Tongue (tissue), 2 donors: ENCODE results near the gene GATAD2B. TPM values are rescaled to one million over a fixed set of nuclear protein-coding genes. Genes with fewer than 3 reads are reported as not detected.
A peak's percentile ranks its signal among the peaks of the same experiment; 100 is the strongest.

Experiments used
- DNase-seq: peaks from one replicate; pipeline ENCODE4 v3.0.0-alpha.2; 2015
- total RNA-seq: library from RNA; depleted of rRNA; stranded (reverse); fragments of >200 nt; gene quantifications from one replicate; pipeline ENCODE4 v1.2.3, GENCODE V29; 2014

Gene GATAD2B
- total RNA-seq, 1 donor from 2014 or later: 11.2 TPM

GRCh38 chr1:153951183-153951582 lies 28.4 kb upstream of the GATAD2B start:
- no peak for DNase-seq

GRCh38 chr1:153946622-153947241 lies 24.0 kb upstream of the GATAD2B start, which contains the start of gene DENND4B:
TSS of gene DENND4B (minus strand) at chr1:153946718. CDS start at chr1:153944374, 2,344 bp downstream.
- peak; percentile 90 for DNase-seq

DNA sequence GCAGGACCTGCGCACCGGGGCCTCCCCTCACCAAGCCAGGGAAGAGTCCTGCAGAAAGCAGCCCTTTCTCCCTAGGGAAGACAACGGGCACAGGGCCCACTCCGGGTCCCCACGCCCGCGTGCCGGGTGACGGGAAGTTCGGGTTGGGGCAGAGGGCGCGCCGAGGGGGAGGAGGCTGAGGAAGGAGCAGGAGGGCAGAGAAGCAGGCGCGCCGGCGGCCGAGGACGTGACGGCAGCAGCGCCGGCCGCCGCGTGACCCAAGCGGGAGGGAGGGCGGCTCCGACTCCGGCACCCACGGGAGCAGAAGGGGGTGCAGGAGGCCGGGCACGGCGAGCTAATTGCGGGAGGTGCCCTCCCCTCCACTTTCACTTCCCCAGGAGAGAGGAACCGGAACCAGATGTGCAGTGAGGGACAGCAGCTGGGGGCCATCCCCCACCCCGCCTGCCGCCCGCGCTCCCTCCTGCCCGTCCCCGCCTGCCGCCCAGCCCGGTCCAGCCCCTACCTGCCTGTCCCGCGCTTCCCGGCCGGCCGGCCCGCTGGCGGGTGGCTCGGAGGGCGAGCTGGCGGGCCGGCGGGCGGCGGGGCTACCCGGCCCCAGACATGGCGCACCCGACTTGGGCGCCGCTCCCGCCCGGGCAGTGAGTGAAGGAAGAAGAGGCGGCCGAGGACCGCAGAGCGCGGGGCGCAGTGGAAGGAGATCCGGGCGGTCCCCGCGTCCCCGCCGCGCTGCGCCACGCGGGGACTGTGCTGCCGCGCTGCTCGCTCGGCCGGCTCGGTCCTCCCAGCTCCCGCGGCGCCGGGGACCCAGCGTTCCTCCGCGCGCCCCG lies 23.2 kb upstream of the GATAD2B start:
- DNase-seq: peak; percentile 69

DNA sequence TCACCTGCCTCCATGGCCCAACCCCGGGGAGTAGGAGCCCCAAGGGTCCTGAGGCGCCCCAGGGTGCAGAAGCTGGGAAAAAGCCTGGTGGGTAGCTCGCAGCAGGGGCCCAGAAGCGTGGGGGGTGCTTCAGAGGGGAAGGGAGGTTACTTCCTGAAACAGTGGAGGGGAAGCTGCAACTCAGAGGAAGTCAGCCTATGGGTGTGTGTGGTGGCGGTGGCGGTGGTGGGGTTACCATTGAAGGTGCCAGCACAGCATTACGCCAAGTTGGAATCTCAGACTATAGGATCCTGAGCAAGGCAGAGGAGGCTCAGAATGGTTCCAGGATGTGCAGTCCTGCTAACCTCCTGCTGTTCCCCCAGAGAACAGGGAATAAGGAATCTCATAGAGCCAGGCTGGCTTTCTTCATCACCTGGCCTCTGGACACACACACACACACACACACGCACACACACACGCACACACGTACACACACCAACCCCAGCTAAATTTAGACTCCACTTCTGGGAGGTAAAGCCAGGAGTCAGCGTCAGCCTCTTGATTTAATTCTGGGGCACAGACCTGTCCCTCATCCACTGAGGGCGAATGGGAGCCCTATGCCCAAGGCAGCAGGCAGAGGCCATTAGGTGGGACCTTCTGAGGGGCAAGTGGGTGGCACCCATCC lies 22.5 kb upstream of the GATAD2B start:
- DNase-seq: peak; percentile 61

- DNase-seq: no peak
Observed at GRCh38 chr1:153944827-153945117, 22.0 kb upstream of the GATAD2B start.

DNA sequence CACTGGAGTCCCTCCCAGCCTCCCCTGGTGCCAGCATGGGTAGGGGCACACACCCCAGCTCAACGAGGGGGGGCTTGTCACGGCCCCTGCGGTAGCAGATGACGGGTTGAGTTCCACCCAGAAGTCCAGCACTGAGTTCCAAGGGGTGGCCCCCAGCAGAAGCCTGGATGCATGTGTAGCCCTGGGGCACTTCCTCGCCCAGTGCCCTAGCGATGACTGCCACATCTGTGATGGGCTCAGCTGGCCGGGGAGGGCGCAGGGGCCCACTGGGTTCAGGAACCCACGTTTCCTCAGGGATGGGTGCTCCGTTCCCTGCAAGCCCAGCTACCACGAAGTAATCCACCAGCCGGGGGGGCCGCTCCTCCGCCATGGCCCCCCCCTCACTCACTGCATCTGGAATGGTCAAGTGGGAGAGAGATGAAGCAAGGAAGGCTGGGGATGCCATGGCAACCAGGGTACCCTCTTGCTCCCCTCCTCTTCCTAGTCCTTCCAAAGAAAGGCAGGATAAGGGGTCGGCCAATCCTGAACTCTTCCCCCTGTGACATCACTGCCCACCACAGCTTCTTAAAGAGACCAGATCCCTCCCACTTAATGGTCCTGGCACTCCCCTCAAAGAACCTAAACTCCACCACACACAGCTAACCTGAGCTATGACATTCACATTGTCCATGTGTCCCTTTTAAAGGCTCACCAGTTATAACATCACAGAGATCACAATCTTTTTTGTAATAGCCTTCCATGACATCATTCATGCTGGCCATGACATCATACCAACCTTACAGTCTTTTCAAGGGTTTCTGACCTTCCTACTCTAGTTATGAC lies 21.4 kb upstream of the GATAD2B start:
- DNase-seq: no peak

DNA sequence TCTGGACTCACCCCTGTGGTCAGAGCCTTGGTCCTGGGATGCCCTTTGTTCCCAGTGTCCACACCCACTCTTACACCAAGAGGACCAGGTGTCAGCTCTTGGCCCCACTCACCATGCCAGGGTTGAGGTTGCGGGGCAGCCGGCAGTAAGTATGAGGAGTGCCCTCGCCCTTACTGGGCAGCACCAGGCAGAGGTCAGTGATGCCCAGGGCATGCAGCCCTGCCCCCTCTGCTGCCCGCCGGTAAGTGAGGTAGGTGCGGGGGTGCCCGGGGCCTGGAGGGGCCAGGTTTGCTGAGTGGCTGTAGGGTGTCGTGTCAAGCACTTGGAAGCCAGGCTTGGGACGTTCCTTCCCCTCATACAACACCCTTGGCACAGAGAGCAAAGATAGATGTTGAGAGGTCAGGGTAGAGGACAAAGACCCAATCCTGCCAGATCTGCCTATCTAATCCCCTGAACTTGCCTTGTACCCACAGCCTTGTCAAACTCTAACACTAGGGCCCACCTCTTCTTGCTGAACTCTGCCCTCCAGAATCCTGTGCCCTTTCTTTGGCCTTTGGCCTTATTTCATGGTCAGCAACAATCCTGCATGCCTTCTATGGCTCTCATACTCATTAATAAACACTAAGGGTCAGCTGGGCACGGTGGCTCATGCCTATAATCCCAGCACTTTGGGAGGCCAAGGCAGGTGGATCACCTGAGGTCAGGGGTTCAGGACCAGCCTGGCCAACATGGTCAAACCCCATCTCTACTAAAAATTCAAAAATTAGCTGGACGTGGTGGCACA lies 20.2 kb upstream of the GATAD2B start:
- DNase-seq: no peak

DNA sequence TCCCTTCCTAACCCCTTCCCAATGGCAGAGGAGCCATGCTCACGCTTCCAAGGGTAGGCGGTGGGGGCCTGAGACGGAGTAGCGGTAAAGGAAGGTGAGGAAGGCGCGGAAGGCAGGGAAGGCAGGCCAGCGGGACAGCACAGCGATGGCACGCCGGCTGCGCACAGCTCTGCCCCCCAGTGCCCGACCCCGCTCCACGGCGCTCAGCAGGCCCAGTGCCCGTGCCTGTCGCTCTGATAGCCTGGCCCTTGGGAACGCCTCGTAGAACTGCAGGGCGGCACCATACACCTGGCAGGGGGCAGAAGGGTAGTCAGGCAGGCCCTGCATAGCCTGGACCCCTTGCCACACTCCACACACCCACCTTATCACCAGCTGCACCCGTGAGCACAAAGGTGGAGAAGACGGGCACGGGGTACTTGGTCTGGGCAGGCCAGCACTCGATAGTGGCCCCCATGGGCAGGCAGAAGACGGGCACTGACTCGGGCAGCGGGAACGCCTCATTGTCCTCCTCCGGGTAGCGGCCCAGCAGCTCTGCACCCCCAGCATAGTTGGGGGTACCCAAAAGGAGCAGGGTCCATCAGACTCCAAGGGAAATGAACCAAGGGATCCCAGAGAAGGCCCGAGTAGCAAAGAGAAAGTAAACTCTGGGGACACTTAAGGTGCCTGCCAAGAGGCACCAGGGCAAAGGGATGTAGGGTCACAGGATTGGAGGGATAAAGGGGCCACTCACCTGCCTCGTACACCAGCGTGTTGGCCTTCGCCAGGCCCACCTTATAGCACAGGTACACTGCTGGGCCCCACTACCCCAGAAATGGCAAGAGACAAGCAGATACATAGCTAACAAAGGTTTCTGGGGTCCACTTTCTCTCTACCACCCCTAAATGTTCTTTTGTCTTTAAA lies 19.3 kb upstream of the GATAD2B start:
- no peak for DNase-seq

DNA sequence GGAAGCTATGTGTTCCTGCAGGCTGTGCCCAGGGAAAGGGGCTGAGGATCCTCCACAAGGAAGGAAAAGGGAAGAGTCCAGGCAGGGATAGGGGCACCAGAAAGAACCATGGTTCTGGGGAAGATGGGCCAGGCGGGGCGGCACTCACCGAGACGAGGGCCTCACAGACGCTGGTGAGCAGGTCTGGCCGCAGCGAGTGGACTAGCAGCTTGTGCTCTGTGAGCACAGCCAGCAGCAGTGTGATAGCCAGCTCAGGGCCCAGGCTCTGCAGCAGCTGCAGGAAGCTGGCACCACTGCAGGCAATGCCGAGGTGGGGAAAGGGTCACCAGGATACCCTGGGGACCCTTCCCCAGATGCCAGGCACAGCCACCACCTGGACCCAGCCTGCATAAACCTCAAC lies 18.0 kb upstream of the GATAD2B start:
- DNase-seq: no peak

- no peak for DNase-seq
Observed at GRCh38 chr1:153939476-153939875, 16.7 kb upstream of the GATAD2B start.

DNA sequence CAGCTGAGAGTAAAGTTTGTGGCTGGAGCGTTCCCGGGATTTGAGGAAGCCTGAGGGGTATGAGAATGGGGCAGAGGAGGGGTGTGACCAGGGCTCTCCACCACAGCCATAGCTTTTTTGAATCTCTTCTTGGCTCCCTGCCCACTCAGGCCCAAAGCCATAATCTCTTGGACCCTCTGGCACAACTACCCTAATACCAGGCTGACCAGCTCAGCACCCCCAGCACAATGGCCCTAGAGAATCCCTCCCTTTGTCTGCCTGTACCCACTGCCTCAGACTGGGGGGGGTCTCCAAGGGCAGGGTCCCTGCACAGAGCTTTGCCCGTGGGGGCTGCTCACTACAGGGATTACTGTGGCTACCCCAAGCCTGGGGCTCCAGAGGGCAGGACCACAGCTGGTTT lies 16.2 kb upstream of the GATAD2B start:
- DNase-seq: no peak

GRCh38 chr1:153937331-153937730 lies 14.6 kb upstream of the GATAD2B start:
- no peak for DNase-seq

DNA sequence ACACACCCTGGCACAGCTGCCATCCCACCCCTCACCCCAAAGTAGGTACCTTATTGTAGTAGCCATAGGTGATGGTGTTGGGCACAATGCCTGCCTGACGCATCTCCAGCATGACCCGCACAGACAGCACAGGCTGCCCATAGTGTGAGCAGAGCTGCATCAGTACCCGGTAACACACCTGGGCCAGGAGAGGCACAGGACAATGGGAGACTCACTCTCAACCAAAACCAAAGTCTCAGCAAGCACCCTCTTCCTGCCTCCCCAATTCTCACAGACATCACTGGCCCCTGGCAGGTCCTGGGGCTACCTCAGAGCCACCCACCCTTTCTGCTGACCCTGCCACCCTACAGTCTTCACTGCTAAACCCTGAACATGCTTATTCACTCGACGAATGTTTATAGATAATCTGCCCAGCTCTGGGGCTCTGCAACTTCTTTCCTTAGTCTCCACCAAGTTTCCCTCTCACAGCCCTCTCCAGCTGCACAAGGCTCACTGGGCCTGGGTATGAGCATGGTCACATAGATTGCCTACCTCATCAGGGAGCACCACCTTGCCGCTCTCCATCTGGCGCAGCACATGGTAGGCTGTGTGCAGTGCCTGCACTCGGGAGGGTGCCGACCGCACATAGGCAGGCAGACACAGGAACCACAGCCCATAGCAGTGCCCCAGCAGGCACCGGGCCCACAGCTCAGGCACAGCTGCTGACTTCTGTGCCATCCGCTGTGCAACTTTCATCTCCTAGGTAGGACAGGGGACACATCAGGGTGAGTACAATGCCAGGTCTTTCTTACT lies 13.4 kb upstream of the GATAD2B start:
- no peak for DNase-seq

DNA sequence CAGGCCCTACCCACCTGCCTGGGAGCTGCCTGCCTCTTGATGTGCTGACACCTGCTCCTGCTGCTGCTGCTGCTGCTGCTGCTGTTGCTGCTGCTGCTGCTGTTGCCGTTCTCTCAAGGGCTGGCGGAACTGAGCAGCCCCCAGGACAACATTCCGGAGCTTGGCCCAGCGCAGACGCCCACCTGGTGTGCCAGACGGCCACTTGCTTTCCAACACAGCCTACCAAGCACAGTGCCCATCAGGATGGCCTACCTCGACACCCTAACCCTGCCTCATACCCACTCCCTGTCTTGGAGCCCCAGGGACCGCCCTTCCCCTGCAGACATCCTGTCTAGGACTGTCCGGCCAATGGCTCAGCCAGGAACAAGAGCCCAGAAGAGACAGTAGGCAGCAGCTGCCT lies 12.0 kb upstream of the GATAD2B start:
- DNase-seq: no peak

DNA sequence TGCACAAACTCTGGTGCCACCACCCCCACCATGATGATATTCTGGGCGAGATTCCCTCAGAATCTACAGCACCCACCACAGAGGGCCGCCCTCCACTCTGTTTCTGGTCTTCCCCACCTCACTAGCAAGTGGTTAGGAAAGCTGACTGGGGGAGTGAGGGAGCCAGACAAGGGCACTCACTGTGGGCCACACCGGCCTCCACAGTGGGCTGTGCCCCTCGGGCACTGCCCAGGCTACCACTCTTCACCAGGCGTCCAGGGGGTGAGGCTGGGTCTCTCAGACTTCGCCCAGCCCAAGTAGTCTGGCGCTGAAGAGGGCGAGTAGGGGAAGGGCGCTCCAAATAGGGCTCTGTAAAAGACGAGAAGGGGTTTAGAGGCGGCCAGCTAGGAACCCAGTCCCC lies 11.2 kb upstream of the GATAD2B start:
- DNase-seq: no peak

GRCh38 chr1:153933430-153933829 lies 10.7 kb upstream of the GATAD2B start:
- DNase-seq: no peak

DNA sequence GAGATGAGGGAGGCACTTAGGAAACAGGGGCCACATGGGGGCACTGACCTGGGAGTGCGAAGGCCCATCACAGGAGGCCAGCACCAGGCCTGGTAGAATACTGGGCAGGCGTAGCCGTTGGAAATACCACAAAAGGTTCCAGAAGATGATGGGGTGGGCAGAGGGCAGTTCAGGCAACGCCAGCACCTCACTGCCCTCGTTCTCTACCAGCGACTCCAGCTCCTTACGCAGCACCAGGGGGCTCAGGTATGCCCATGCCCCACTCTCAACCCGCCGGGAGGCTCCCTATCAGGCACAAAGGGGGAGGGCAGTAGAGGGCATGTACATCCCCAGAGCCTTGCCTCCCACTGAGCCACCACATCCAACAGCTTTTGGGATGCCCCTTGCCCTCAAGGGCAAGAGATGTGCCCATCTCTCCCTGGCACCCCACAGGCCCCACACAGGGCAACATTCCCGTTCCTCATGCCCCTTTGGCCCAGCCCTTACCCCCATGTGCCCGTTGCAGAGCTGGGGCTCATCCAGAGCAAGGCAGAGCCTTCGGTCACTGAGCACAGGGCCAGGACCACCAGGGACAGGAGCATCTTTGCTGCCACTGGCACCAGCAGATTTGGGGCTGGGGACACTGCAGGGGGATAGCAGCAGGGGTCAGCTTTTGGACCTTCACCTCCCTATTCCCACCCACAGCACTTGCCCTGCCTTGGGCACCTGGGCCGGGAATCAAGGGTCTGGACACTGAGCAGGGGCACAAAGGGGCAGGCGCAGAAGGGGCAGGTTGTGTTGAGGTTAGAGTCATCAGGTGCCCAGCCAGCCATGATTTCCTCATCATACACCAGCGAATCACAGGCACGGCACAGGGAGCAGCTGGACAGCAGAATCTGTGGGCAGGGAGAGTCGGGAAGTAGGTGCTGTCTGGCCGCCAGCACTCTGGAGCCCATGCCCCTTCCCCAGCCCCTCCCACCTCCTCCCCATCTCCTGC lies 9.7 kb upstream of the GATAD2B start:
- DNase-seq: no peak
